MV-4-11 (cell line): ENCODE data around the gene RAB11FIP3.

Experiments used
- DNase-seq: peaks from one replicate; lab custom pipeline; 2025; lab: John Stamatoyannopoulos, UW

Gene RAB11FIP3

GRCh38 chr16:424033-424622, 1.3 kb upstream of the RAB11FIP3 start:
- peak; percentile 65 for DNase-seq

- no peak for DNase-seq
Observed at GRCh38 chr16:424623-425081, 797 bp upstream of the RAB11FIP3 start.

- no peak for DNase-seq
Observed at GRCh38 chr16:425740-426114, 278 bp downstream of the RAB11FIP3 start.

- DNase-seq = no peak
Observed at GRCh38 chr16:426115-426905, 861 bp downstream of the RAB11FIP3 start.

GRCh38 chr16:426906-427249, 1.4 kb downstream of the RAB11FIP3 start:
- no peak for DNase-seq

- DNase-seq = no peak
Observed at GRCh38 chr16:427250-427649, 1.8 kb downstream of the RAB11FIP3 start.

- no peak for DNase-seq
Observed at GRCh38 chr16:430904-431303, 5.5 kb downstream of the RAB11FIP3 start.

GRCh38 chr16:440627-441026, 15.2 kb downstream of the RAB11FIP3 start:
- DNase-seq = no peak

- no peak for DNase-seq
Observed at GRCh38 chr16:441447-441846, 16.0 kb downstream of the RAB11FIP3 start.

GRCh38 chr16:442976-443375, 17.5 kb downstream of the RAB11FIP3 start:
- no peak for DNase-seq

GRCh38 chr16:444027-444426, 18.6 kb downstream of the RAB11FIP3 start:
- no peak for DNase-seq

- no peak for DNase-seq
Observed at GRCh38 chr16:445566-445965, 20.1 kb downstream of the RAB11FIP3 start.

GRCh38 chr16:450385-450784, 24.9 kb downstream of the RAB11FIP3 start:
- DNase-seq = peak; percentile 77

GRCh38 chr16:450785-451512, 25.5 kb downstream of the RAB11FIP3 start:
- DNase-seq = no peak

- no peak for DNase-seq
Observed at GRCh38 chr16:454397-454940, 29.0 kb downstream of the RAB11FIP3 start.

- no peak for DNase-seq
Observed at GRCh38 chr16:455453-455852, 30.0 kb downstream of the RAB11FIP3 start.

- no peak for DNase-seq
Observed at GRCh38 chr16:456891-457483, 31.5 kb downstream of the RAB11FIP3 start.

- DNase-seq = no peak
Observed at GRCh38 chr16:457732-458400, 32.4 kb downstream of the RAB11FIP3 start.

GRCh38 chr16:459761-460160, 34.3 kb downstream of the RAB11FIP3 start:
- no peak for DNase-seq

- DNase-seq = no peak
Observed at GRCh38 chr16:460787-461186, 35.3 kb downstream of the RAB11FIP3 start.

GRCh38 chr16:463071-463470, 37.6 kb downstream of the RAB11FIP3 start:
- DNase-seq = peak; percentile 13

GRCh38 chr16:466651-467050, 41.2 kb downstream of the RAB11FIP3 start:
- no peak for DNase-seq
